H1 (cell line): ENCODE results near the gene RGS6.

Source experiments
- CEBPB ChIP-seq: IDR thresholded peaks from 2 replicates; pipeline ENCODE4 v1.6.1; 2012; ENCODE audit warnings: low read depth, low read length
- CTCF ChIP-seq, 3 experiments: IDR thresholded peaks; 1 replicate in 2 of 3; 2 replicates in 1 of 3; pipeline versions ENCODE4 v1.5.1 to v1.6.1; 2011; ENCODE audit warnings: low read length in 3 of 3, mild to moderate bottlenecking in 3 of 3, inconsistent platforms in 2 of 3, low read depth in 1 of 3, moderate library complexity in 1 of 3; ENCODE audit not compliant: insufficient read depth in 1 of 3; ENCODE audit errors: control extremely low read depth in 1 of 3
- RFX5 ChIP-seq: IDR thresholded peaks from 2 replicates; pipeline ENCODE4 v1.6.1; 2011; ENCODE audit warnings: low read depth, low read length, improper control_type of control experiment, borderline replicate concordance
- SUZ12 ChIP-seq: fragments of 200-600 bp; sonication (generic); IDR thresholded peaks from 2 replicates; pipeline ENCODE4 v1.6.1; 2012; ENCODE audit warnings: mild to moderate bottlenecking, inconsistent platforms, low read length, moderate library complexity, mixed read lengths

GRCh38 chr14:72060460-72060859 is 128.2 kb downstream of the RGS6 start:
- TF ChIP-seq CEBPB (no peak), SUZ12 (no peak), CTCF (IDR thresholded peaks at IDR 0.05; ENCODE audit: control extremely low read depth in 1 of 3, insufficient read depth in 1 of 3, low read depth in 1 of 3, low read length in 3 of 3) (no peak), RFX5 (no peak)
